Skeletal muscle tissue (tissue), 4 donors: ENCODE data around the gene TEC. TPM values are rescaled to one million over a fixed set of nuclear protein-coding genes. Genes with fewer than 3 reads are reported as not detected.

Source experiments
- H3K27ac ChIP-seq: one replicate; pipeline ENCODE4 v1.7.0; 2013; ENCODE audit warnings: mild to moderate bottlenecking, low read depth, low read length, inconsistent platforms
- H3K27me3 ChIP-seq, 3 donors: one replicate each; pipeline ENCODE4 v1.7.0; 2013; ENCODE audit warnings: low read length in 3 of 3; ENCODE audit not compliant: control insufficient read depth in 3 of 3, insufficient read depth in 3 of 3
- H3K36me3 ChIP-seq, 3 donors: one replicate each; pipeline ENCODE4 v1.7.0; 2013; ENCODE audit warnings: low read length in 3 of 3; ENCODE audit not compliant: control insufficient read depth in 3 of 3, insufficient read depth in 3 of 3
- H3K4me1 ChIP-seq, 3 donors: one replicate each; pipeline ENCODE4 v1.7.0; 2013; ENCODE audit warnings: low read length in 3 of 3, mild to moderate bottlenecking in 3 of 3; ENCODE audit not compliant: control insufficient read depth in 3 of 3, insufficient read depth in 3 of 3
- H3K4me3 ChIP-seq, 3 donors: one replicate each; pipeline ENCODE4 v1.7.0; 2013; ENCODE audit warnings: low read length in 3 of 3
- H3K9ac ChIP-seq, 3 donors: one replicate each; pipeline ENCODE4 v1.7.0; 2013; ENCODE audit warnings: low read length in 3 of 3, mild to moderate bottlenecking in 3 of 3, moderate library complexity in 2 of 3, low read depth in 1 of 3
- H3K9me3 ChIP-seq, 3 donors: one replicate each; pipeline ENCODE4 v1.7.0; 2013; ENCODE audit warnings: low read length in 3 of 3; ENCODE audit not compliant: control insufficient read depth in 3 of 3
- total RNA-seq: library from RNA; depleted of rRNA; stranded (reverse); fragments of >200 nt; gene quantifications from one replicate; pipeline ENCODE4 v1.2.3, GENCODE V29; 2014
- donor health status: Osteomylitis.

Gene TEC
- total RNA-seq, 1 donor from 2014 or later: 0.52 TPM

GRCh38 chr4:48210966-48211328 lies 58.7 kb downstream of the TEC start:
- no peaks in the 10 kb centered on the region for H3K4me1 ChIP-seq
- H3K9ac ChIP-seq: no peak overlapping the region
- no peak overlapping the region for H3K27ac ChIP-seq
- no peaks in the 10 kb centered on the region for H3K36me3 ChIP-seq
- no peaks in the 10 kb centered on the region for H3K27me3 ChIP-seq
- no peak overlapping the region for H3K4me3 ChIP-seq
- no peaks in the 10 kb centered on the region for H3K9me3 ChIP-seq

GRCh38 chr4:48205626-48206025 lies 64.0 kb downstream of the TEC start:
- H3K4me1 ChIP-seq: no peaks in the 10 kb centered on the region
- H3K9ac ChIP-seq: no peak overlapping the region
- H3K4me3 ChIP-seq: no peak overlapping the region
- H3K27me3 ChIP-seq: no peaks in the 10 kb centered on the region
- H3K9me3 ChIP-seq: no peaks in the 10 kb centered on the region
- no peaks in the 10 kb centered on the region for H3K36me3 ChIP-seq
- H3K27ac ChIP-seq: no peak overlapping the region

- H3K27ac ChIP-seq: no peak overlapping the region
- no peak overlapping the region for H3K4me3 ChIP-seq
- H3K36me3 ChIP-seq: no peaks in the 10 kb centered on the region
- no peak overlapping the region for H3K9ac ChIP-seq
- no peaks in the 10 kb centered on the region for H3K4me1 ChIP-seq
- no peaks in the 10 kb centered on the region for H3K9me3 ChIP-seq
- H3K27me3 ChIP-seq: no peaks in the 10 kb centered on the region
Observed at GRCh38 chr4:48205107-48205506, 64.5 kb downstream of the TEC start.

GRCh38 chr4:48203819-48204218 lies 65.8 kb downstream of the TEC start:
- no peak overlapping the region for H3K9ac ChIP-seq
- no peaks in the 10 kb centered on the region for H3K4me1 ChIP-seq
- no peak overlapping the region for H3K4me3 ChIP-seq
- H3K27ac ChIP-seq: no peak overlapping the region
- H3K27me3 ChIP-seq: no peaks in the 10 kb centered on the region
- no peaks in the 10 kb centered on the region for H3K36me3 ChIP-seq
- no peaks in the 10 kb centered on the region for H3K9me3 ChIP-seq

GRCh38 chr4:48197643-48198237 lies 71.9 kb downstream of the TEC start:
- Histone ChIP-seq H3K9ac (no peak overlapping the region), H3K4me3 (no peak overlapping the region), H3K9me3 (no peaks in the 10 kb centered on the region), H3K27me3 (no peaks in the 10 kb centered on the region), H3K27ac (no peak overlapping the region), H3K4me1 (peaks cover 0 to 4% (median 0%) of the 10 kb centered on the region in 3 donors), H3K36me3 (no peaks in the 10 kb centered on the region)

GRCh38 chr4:48196758-48197504 lies 72.7 kb downstream of the TEC start:
- Histone ChIP-seq H3K27ac (no peak overlapping the region), H3K36me3 (no peaks in the 10 kb centered on the region), H3K4me1 (peaks cover 0 to 4% (median 0%) of the 10 kb centered on the region in 3 donors), H3K4me3 (no peak overlapping the region), H3K27me3 (no peaks in the 10 kb centered on the region), H3K9me3 (no peaks in the 10 kb centered on the region), H3K9ac (no peak overlapping the region)

- H3K36me3 ChIP-seq: no peaks in the 10 kb centered on the region
Observed at GRCh38 chr4:48195853-48196252, 73.8 kb downstream of the TEC start.

GRCh38 chr4:48195374-48195773 lies 74.3 kb downstream of the TEC start:
- H3K4me3 ChIP-seq: no peak overlapping the region
- no peak overlapping the region for H3K9ac ChIP-seq
- peaks cover 0 to 4% (median 0%) of the 10 kb centered on the region in 3 donors for H3K4me1 ChIP-seq
- H3K9me3 ChIP-seq: no peaks in the 10 kb centered on the region
- no peak overlapping the region for H3K27ac ChIP-seq
- no peaks in the 10 kb centered on the region for H3K27me3 ChIP-seq
- no peaks in the 10 kb centered on the region for H3K36me3 ChIP-seq

More at GRCh38 chr4:48195853-48196252, 73.8 kb downstream of the TEC start:
- Histone ChIP-seq H3K4me1 (peaks cover 0 to 4% (median 0%) of the 10 kb centered on the region in 3 donors), H3K27ac (no peak overlapping the region), H3K9me3 (no peaks in the 10 kb centered on the region), H3K9ac (no peak overlapping the region), H3K27me3 (no peaks in the 10 kb centered on the region), H3K4me3 (no peak overlapping the region)

GRCh38 chr4:48194971-48195370 lies 74.7 kb downstream of the TEC start:
- Histone ChIP-seq H3K9ac (no peak overlapping the region), H3K27me3 (no peaks in the 10 kb centered on the region), H3K36me3 (no peaks in the 10 kb centered on the region), H3K27ac (no peak overlapping the region), H3K9me3 (no peaks in the 10 kb centered on the region), H3K4me3 (no peak overlapping the region), H3K4me1 (peaks cover 0 to 4% (median 0%) of the 10 kb centered on the region in 3 donors)

- Histone ChIP-seq H3K9me3 (no peaks in the 10 kb centered on the region), H3K4me3 (no peak overlapping the region), H3K4me1 (peaks cover 0 to 4% (median 0%) of the 10 kb centered on the region in 3 donors), H3K27ac (no peak overlapping the region), H3K27me3 (no peaks in the 10 kb centered on the region), H3K36me3 (no peaks in the 10 kb centered on the region), H3K9ac (no peak overlapping the region)
Observed at GRCh38 chr4:48193921-48194468, 75.6 kb downstream of the TEC start.
